Colonic mucosa (tissue), 4 donors: ENCODE measurements around the gene BEX4. TPM values are rescaled to one million over a fixed set of nuclear protein-coding genes. Genes with fewer than 3 reads are reported as not detected.
"Not testable (repeated sequence)": the region's sequence is repeated elsewhere in the genome, so short reads cannot be mapped to it uniquely, and the experiment has no call there.

Experiments
- DNase-seq: peaks from one replicate; pipeline ENCODE4 v3.0.0-alpha.2; 2020
- H3K27ac ChIP-seq: fragments of 200-600 bp; one replicate; pipeline ENCODE4 v1.8.0; 2021
- H3K27me3 ChIP-seq: fragments of 200-600 bp; one replicate; pipeline ENCODE4 v1.8.0; 2021
- H3K36me3 ChIP-seq: fragments of 200-600 bp; one replicate; pipeline ENCODE4 v1.8.0; 2021
- H3K4me1 ChIP-seq: fragments of 200-600 bp; one replicate; pipeline ENCODE4 v1.8.0; 2021; ENCODE audit warnings: mild to moderate bottlenecking
- H3K4me3 ChIP-seq: fragments of 200-600 bp; one replicate; pipeline ENCODE4 v1.8.0; 2021
- H3K9ac ChIP-seq, 2 donors: one replicate each; pipeline ENCODE4 v1.7.0; 2013; ENCODE audit warnings: control low read depth in 2 of 2, low read depth in 2 of 2, low read length in 2 of 2
- H3K9me3 ChIP-seq: fragments of 200-600 bp; one replicate; pipeline ENCODE4 v1.8.0; 2021
- CTCF ChIP-seq: fragments of 200-600 bp; IDR thresholded peaks from one replicate; pipeline ENCODE4 v1.8.0; 2022; ENCODE audit warnings: antibody characterized with exemption, mild to moderate bottlenecking
- intact Hi-C: fragments of 100-400 bp; cut with DNase I; formaldehyde crosslinking; loops from one replicate; pipeline ENCODE4 v1.14.1; 2022
- total RNA-seq, 2 donors: library from RNA; stranded (reverse); fragmentation: NEBNext Ultra II Directional in 1 of 2; extraction: Animal tissue kit (Norgen Biotek cat#: 25700) in 1 of 2; gene quantifications; one replicate each; pipeline ENCODE4 v1.2.1, GENCODE V29; 2021
- donor health status: healthy.
- donor health status: DM: no; HTN: no; CAD: no.
- donor health status: DM: no; HTN: no; CAD: no.

Gene BEX4
- total RNA-seq, 2 donors from 2014 or later, result 7.6 to 16.4 TPM

GRCh38 chrX:103210056-103210455 is 4.9 kb upstream of the BEX4 start:
- no peak for TF ChIP-seq CTCF
- Histone ChIP-seq H3K27ac (no peak overlapping the region), H3K4me3 (no peak overlapping the region), H3K9ac (no peak overlapping the region), H3K4me1 (no peaks in the 10 kb centered on the region), H3K9me3 (no peaks in the 10 kb centered on the region), H3K36me3 (no peaks in the 10 kb centered on the region), H3K27me3 (peaks cover 4% of the 10 kb centered on the region)
- no peak for DNase-seq
- intact Hi-C loops, result loop anchor here (5.0 kb wide), 1 partner anchor 42 kb away; no protein-coding TSS in a partner anchor

GRCh38 chrX:103211012-103211715 is 3.7 kb upstream of the BEX4 start:
- Histone ChIP-seq H3K4me3 (no peak overlapping the region), H3K27me3 (peaks cover 4% of the 10 kb centered on the region), H3K9ac (no peak overlapping the region), H3K9me3 (no peaks in the 10 kb centered on the region), H3K4me1 (no peaks in the 10 kb centered on the region), H3K36me3 (no peaks in the 10 kb centered on the region), H3K27ac (no peak overlapping the region)
- peak; percentile 46 for TF ChIP-seq CTCF
- peak; percentile 60 for DNase-seq
- intact Hi-C loops, result loop anchor here (5.0 kb wide), 1 partner anchor 41 kb away; no protein-coding TSS in a partner anchor

- Histone ChIP-seq H3K9ac (no peak overlapping the region), H3K4me1 (no peaks in the 10 kb centered on the region), H3K27me3 (peaks cover 4% of the 10 kb centered on the region), H3K27ac (no peak overlapping the region), H3K9me3 (no peaks in the 10 kb centered on the region), H3K36me3 (no peaks in the 10 kb centered on the region), H3K4me3 (no peak overlapping the region)
- DNase-seq, result peak; percentile 30
- intact Hi-C loops, result loop anchor here (5.0 kb wide), 1 partner anchor 39 kb away; no protein-coding TSS in a partner anchor
- TF ChIP-seq CTCF, result no peak
Measured at GRCh38 chrX:103212749-103213457, 2.0 kb upstream of the BEX4 start.

GRCh38 chrX:103215425-103215991 is 600 bp downstream of the BEX4 start:
- H3K4me3 ChIP-seq, result peak overlapping the region; percentile 66
- no peak for TF ChIP-seq CTCF
- intact Hi-C loops, result no loop called here
- no peaks in the 10 kb centered on the region for H3K36me3 ChIP-seq
- H3K27me3 ChIP-seq, result no peaks in the 10 kb centered on the region
- peak overlapping the region; percentile 63 for H3K27ac ChIP-seq
- no peaks in the 10 kb centered on the region for H3K9me3 ChIP-seq
- no peaks in the 10 kb centered on the region for H3K4me1 ChIP-seq
- no peak for DNase-seq
- H3K9ac ChIP-seq, result peak overlapping the region in 1 of 2 donors; percentile 68

- intact Hi-C loops, result no loop called here
- no peak overlapping the region for H3K27ac ChIP-seq
Measured at GRCh38 chrX:103220511-103221323, 5.8 kb downstream of the BEX4 start.

GRCh38 chrX:103225918-103226317 is 11.0 kb downstream of the BEX4 start:
- H3K36me3 ChIP-seq, H3K9ac ChIP-seq, H3K27ac ChIP-seq, H3K4me1 ChIP-seq, intact Hi-C loops, H3K27me3 ChIP-seq, H3K9me3 ChIP-seq, H3K4me3 ChIP-seq, DNase-seq: not testable (repeated sequence)

More at GRCh38 chrX:103220511-103221323, 5.8 kb downstream of the BEX4 start:
- Histone ChIP-seq H3K27me3 (no peaks in the 10 kb centered on the region), H3K4me1 (no peaks in the 10 kb centered on the region), H3K9ac (peak overlapping the region in 1 of 2 donors; percentile 1), H3K4me3 (no peak overlapping the region), H3K36me3 (no peaks in the 10 kb centered on the region), H3K9me3 (no peaks in the 10 kb centered on the region)
- DNase-seq, result no peak
- TF ChIP-seq CTCF, result no peak
